SK-N-SH (cell line): Measurements from ENCODE around the gene SSBP2. TPM values are rescaled to one million over a fixed set of nuclear protein-coding genes. Genes with fewer than 3 reads are reported as not detected.
"Not testable (repeated sequence)": the region's sequence is repeated elsewhere in the genome, so short reads cannot be mapped to it uniquely, and the experiment has no call there.

Experiments used
- CTCF ChIA-PET: fragments of 300-600, 350-600 bp; formaldehyde crosslinking; extraction: SDS; loops from one replicate; lab custom pipeline; 2021; lab: Yijun Ruan, JAX
- POLR2A ChIA-PET: fragments of 350-600 bp; sonication (Branson Sonifier 250); formaldehyde crosslinking; extraction: SDS; loops from one replicate; lab custom pipeline; 2020; ENCODE audit warnings: antibody characterized with exemption, inconsistent platforms; lab: Yijun Ruan, JAX
- DNase-seq: peaks from one replicate; pipeline ENCODE4 v3.0.0; 2012
- H2AFZ ChIP-seq: fragments of 200-600 bp; sonication (generic); 2 replicates; pipeline ENCODE4 v1.8.1; 2016; ENCODE audit warnings: antibody characterized with exemption, mild to moderate bottlenecking, low read depth
- H3F3A ChIP-seq: fragments of 200-600 bp; sonication (generic); replicated peaks from 2 replicates; pipeline ENCODE3; 2016; ENCODE audit warnings: antibody characterized with exemption, mild to moderate bottlenecking; ENCODE audit not compliant: insufficient read depth
- H3K27ac ChIP-seq, 2 experiments: fragments of 200-500 bp in 1 of 2; fragments of 200-600 bp in 1 of 2; sonication (Bioruptor generic) in 1 of 2; sonication (generic), shearing (Covaris generic) in 1 of 2; 2 replicates each; pipeline versions ENCODE4 v1.5.1 to v1.6.1; 2014 to 2016; ENCODE audit warnings: low read depth in 2 of 2, inconsistent platforms in 1 of 2, low read length in 1 of 2, mild to moderate bottlenecking in 1 of 2, mixed read lengths in 1 of 2
- H3K27me3 ChIP-seq: fragments of 200-600 bp; sonication (generic), shearing (Covaris generic); 2 replicates; pipeline ENCODE4 v1.6.1; 2016; ENCODE audit warnings: mixed run types; ENCODE audit not compliant: insufficient read depth
- H3K36me3 ChIP-seq, 2 experiments: fragments of 200-500 bp in 1 of 2; fragments of 200-600 bp in 1 of 2; sonication (Bioruptor generic) in 1 of 2; sonication (generic) in 1 of 2; replicated peaks in 1 of 2; 2 replicates each; pipeline versions ENCODE3 to v1.5.1; 2014 to 2016; ENCODE audit warnings: low read length in 1 of 2, mild to moderate bottlenecking in 1 of 2; ENCODE audit not compliant: insufficient read depth in 2 of 2, control insufficient read depth in 1 of 2
- H3K4me1 ChIP-seq, 2 experiments: fragments of 200-500 bp in 1 of 2; fragments of 200-600 bp in 1 of 2; sonication (Bioruptor generic) in 1 of 2; sonication (generic), shearing (Covaris generic) in 1 of 2; 2 replicates each; pipeline versions ENCODE4 v1.5.1 to v1.6.1; 2014 to 2016; ENCODE audit warnings: low read depth in 1 of 2, low read length in 1 of 2, mixed run types in 1 of 2; ENCODE audit not compliant: insufficient read depth in 2 of 2, control insufficient read depth in 1 of 2
- H3K4me2 ChIP-seq: fragments of 200-600 bp; sonication (generic), shearing (Covaris generic); 2 replicates; pipeline ENCODE4 v1.6.1; 2017; ENCODE audit warnings: mixed run types
- H3K4me3 ChIP-seq, 2 experiments: fragments of 200-500 bp in 1 of 2; fragments of 200-600 bp in 1 of 2; sonication (Bioruptor generic) in 1 of 2; sonication (generic), shearing (Covaris generic) in 1 of 2; 2 replicates each; pipeline versions ENCODE4 v1.5.1 to v1.8.1; 2014 to 2016; ENCODE audit warnings: low read depth in 2 of 2, inconsistent platforms in 1 of 2, low read length in 1 of 2, mild to moderate bottlenecking in 1 of 2, mixed read lengths in 1 of 2, moderate library complexity in 1 of 2
- H3K79me2 ChIP-seq: fragments of 200-600 bp; sonication (generic); 2 replicates; pipeline ENCODE4 v1.8.1; 2017; ENCODE audit warnings: mild to moderate bottlenecking; ENCODE audit not compliant: insufficient read depth
- H3K9ac ChIP-seq: fragments of 200-600 bp; sonication (generic); 2 replicates; pipeline ENCODE4 v1.6.1; 2017; ENCODE audit warnings: mixed run types
- H3K9me2 ChIP-seq: fragments of 200-600 bp; sonication (generic); 2 replicates; pipeline ENCODE4 v1.6.1; 2017; ENCODE audit warnings: mixed run types
- H3K9me3 ChIP-seq: fragments of 200-600 bp; sonication (generic); 2 replicates; pipeline ENCODE4 v1.6.1; 2017; ENCODE audit warnings: mixed run types, mild to moderate bottlenecking, moderate library complexity
- H4K20me1 ChIP-seq: fragments of 200-600 bp; sonication (generic); 2 replicates; pipeline ENCODE4 v1.6.1; 2017; ENCODE audit warnings: mild to moderate bottlenecking, mixed run types; ENCODE audit not compliant: insufficient read depth
- CHD2 ChIP-seq: fragments of 150-350 bp; IDR thresholded peaks from 2 replicates; pipeline ENCODE4 v1.6.1; 2018; ENCODE audit warnings: low read length; ENCODE audit not compliant: partially characterized antibody
- FOSL2 ChIP-seq: IDR thresholded peaks from 2 replicates; pipeline ENCODE4 v1.4.0; 2012; ENCODE audit warnings: low read depth, mild to moderate bottlenecking, moderate library complexity, borderline replicate concordance
- FOXM1 ChIP-seq: IDR thresholded peaks from 2 replicates; pipeline ENCODE4 v1.4.0; 2012; ENCODE audit warnings: low read depth, mild to moderate bottlenecking
- JUND ChIP-seq: IDR thresholded peaks from 2 replicates; pipeline ENCODE4 v1.4.0; 2012
- MAX ChIP-seq: IDR thresholded peaks from 2 replicates; pipeline ENCODE4 v1.4.0; 2012; ENCODE audit warnings: low read depth
- NRF1 ChIP-seq: IDR thresholded peaks from 2 replicates; pipeline ENCODE4 v1.6.1; 2012; ENCODE audit warnings: low read depth, mild to moderate bottlenecking, low read length
- POLR2AphosphoS5 ChIP-seq: IDR thresholded peaks from 2 replicates; pipeline ENCODE4 v1.6.1; 2012; ENCODE audit warnings: low read depth, low read length
- REST ChIP-seq: IDR thresholded peaks from 2 replicates; pipeline ENCODE4 v1.6.1; 2012; ENCODE audit warnings: mild to moderate bottlenecking, low read depth, low read length, moderate library complexity
- TEAD4 ChIP-seq: IDR thresholded peaks from 2 replicates; pipeline ENCODE4 v1.4.0; 2012; ENCODE audit warnings: mild to moderate bottlenecking, borderline replicate concordance; ENCODE audit not compliant: insufficient read depth
- WGBS: methylation state at CpG from one replicate; pipeline ENCODE4 v1.1.6; 2017; ENCODE audit warnings: low lambda C conversion rate; 5-methylcytosine and 5-hydroxymethylcytosine counted together
- polyA plus RNA-seq, 3 experiments: library from polyadenylated mRNA; depleted of rRNA; stranded (reverse); fragments of >200 nt; gene quantifications; 2 replicates each; pipeline ENCODE4 v1.2.3, GENCODE V29; 2012

The SSBP2 gene
- polyA plus RNA-seq, 1 of the 3 experiments (the other 2 are of a cell fraction), result 35.3 TPM

DNA sequence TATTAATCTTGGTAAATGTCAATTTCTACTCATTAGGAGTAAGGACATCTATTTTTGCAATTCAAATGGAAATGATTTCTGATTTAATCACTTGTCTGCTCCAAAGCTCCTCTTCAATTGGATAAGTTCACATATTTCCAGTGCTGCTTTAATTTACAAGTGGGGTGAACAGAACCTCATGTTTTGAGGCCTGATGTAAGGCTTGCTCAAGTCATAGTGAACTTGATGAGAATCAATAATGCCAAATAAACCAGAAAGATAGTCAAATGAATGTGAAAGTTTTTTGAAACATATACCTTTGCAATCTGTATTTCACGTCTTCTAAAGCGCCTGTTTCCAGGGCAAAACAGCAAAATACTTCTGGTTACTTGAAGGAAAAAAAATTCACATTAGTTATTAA, 341.5 kb downstream of the SSBP2 start:
- no peak overlapping the region for H3K4me3 ChIP-seq
- H4K20me1 ChIP-seq, result no peaks in the 10 kb centered on the region
- TF ChIP-seq CHD2, result no peak
- TF ChIP-seq JUND, result no peak
- TF ChIP-seq POLR2AphosphoS5, result no peak
- TF ChIP-seq, all 33 proteins: peak for 0
- H3K27ac ChIP-seq, result no peak overlapping the region
- DNase-seq, result no peak
- ChIA-PET POLR2A (no interaction called here), CTCF (interaction anchor here (1.3 to 1.7 kb wide), 3 partner anchors 23 to 817 kb away, joined by 3 to 4 read pairs (median 4); no protein-coding TSS in a partner anchor)
- no peaks in the 10 kb centered on the region for H3K4me1 ChIP-seq
- no peak overlapping the region for H2AFZ ChIP-seq
- H3K9me2 ChIP-seq, result no peaks in the 10 kb centered on the region
- 99% methylated on average over 2 of the region's 2 CpGs for WGBS
- no peak overlapping the region for H3K4me2 ChIP-seq
- no peaks in the 10 kb centered on the region for H3K79me2 ChIP-seq
- no peak overlapping the region for H3K9ac ChIP-seq
- H3F3A ChIP-seq, result no peaks in the 10 kb centered on the region
- H3K27me3 ChIP-seq, result no peaks in the 10 kb centered on the region
- no peaks in the 10 kb centered on the region for H3K9me3 ChIP-seq
- no peaks in the 10 kb centered on the region for H3K36me3 ChIP-seq

DNA sequence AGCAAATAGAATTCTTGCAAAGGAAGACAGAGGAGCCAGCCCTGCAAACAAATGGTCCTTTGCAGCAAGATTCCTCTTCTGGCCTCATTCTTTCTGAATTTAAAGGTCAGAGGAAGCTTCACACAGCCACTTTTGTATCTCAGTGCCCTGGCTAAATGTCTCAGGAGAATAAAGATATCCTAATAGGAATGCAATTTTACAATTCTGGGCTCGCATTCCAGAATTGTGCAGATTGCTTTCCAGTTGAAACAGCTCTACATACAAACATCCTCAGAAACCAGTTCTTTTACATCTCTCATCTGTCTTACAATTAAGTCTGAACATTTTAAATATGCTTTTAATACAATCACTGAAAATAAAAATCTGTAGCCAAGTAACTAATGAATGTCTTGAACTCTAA, 342.4 kb downstream of the SSBP2 start:
- Histone ChIP-seq H4K20me1 (no peaks in the 10 kb centered on the region), H3K36me3 (no peaks in the 10 kb centered on the region), H3K79me2 (no peaks in the 10 kb centered on the region), H3K27ac (no peak overlapping the region), H2AFZ (no peak overlapping the region), H3K4me2 (no peak overlapping the region), H3K4me1 (no peaks in the 10 kb centered on the region), H3K9me2 (no peaks in the 10 kb centered on the region), H3K27me3 (no peaks in the 10 kb centered on the region), H3F3A (no peaks in the 10 kb centered on the region), H3K4me3 (no peak overlapping the region), H3K9me3 (no peaks in the 10 kb centered on the region), H3K9ac (no peak overlapping the region)
- POLR2A ChIA-PET, result no interaction called here
- TF ChIP-seq TEAD4, result no peak
- no peak for TF ChIP-seq NRF1
- no peak for TF ChIP-seq FOSL2
- no peak for TF ChIP-seq FOXM1
- no peak for TF ChIP-seq MAX
- TF ChIP-seq REST, result no peak
- no peak for DNase-seq
- CTCF ChIA-PET, result interaction anchor here (1.3 to 1.7 kb wide), 3 partner anchors 24 to 818 kb away, joined by 3 to 4 read pairs (median 4); no protein-coding TSS in a partner anchor
- 95% methylated on average over 1 of the region's 1 CpG for WGBS

GRCh38 chr5:81407811-81408210, 343.1 kb downstream of the SSBP2 start:
- H3K9ac ChIP-seq, H3K4me1 ChIP-seq, H3K27me3 ChIP-seq, H3K9me2 ChIP-seq, H3K27ac ChIP-seq, H3K4me3 ChIP-seq, H4K20me1 ChIP-seq, H3K4me2 ChIP-seq, H3F3A ChIP-seq, DNase-seq, POLR2A ChIA-PET, H3K9me3 ChIP-seq, CTCF ChIA-PET, H3K36me3 ChIP-seq, H2AFZ ChIP-seq, H3K79me2 ChIP-seq: not testable (repeated sequence)
- 83% methylated on average over 4 of the region's 4 CpGs for WGBS
